Mononuclear cell (primary cell): Measurements from ENCODE around the gene C12orf75. TPM values are rescaled to one million over a fixed set of nuclear protein-coding genes. Genes with fewer than 3 reads are reported as not detected.
"Not testable (repeated sequence)": the region's sequence is repeated elsewhere in the genome, so short reads cannot be mapped to it uniquely, and the experiment has no call there.

Experiments
- H3K27me3 ChIP-seq: 2 replicates; pipeline ENCODE4 v1.6.0; 2011; ENCODE audit warnings: low read length, control low read depth; ENCODE audit not compliant: insufficient read depth
- H3K4me1 ChIP-seq: 2 replicates; pipeline ENCODE4 v1.5.1; 2011; ENCODE audit warnings: mild to moderate bottlenecking, low read length, control low read depth; ENCODE audit not compliant: insufficient read depth
- H3K4me3 ChIP-seq: 2 replicates; pipeline ENCODE4 v1.5.1; 2011; ENCODE audit warnings: mild to moderate bottlenecking, low read length, moderate library complexity
- H3K9me3 ChIP-seq: 2 replicates; pipeline ENCODE4 v1.5.1; 2011; ENCODE audit warnings: low read depth, mild to moderate bottlenecking, control low read depth, low read length
- total RNA-seq: library from RNA; depleted of rRNA; stranded (reverse); fragments of >200 nt; gene quantifications from one replicate; pipeline ENCODE4 v1.2.3, GENCODE V29; 2012

Gene C12orf75
- total RNA-seq, 1 donor: 39.8 TPM

- Histone ChIP-seq H3K9me3 (no peaks in the 10 kb centered on the region), H3K4me1 (peaks cover 11% of the 10 kb centered on the region), H3K4me3 (no peak overlapping the region), H3K27me3 (no peaks in the 10 kb centered on the region)
These were observed 10.5 kb downstream of the C12orf75 start for GRCh38 chr12:105341010-105341409.

- H3K4me3 ChIP-seq, H3K9me3 ChIP-seq, H3K27me3 ChIP-seq, H3K4me1 ChIP-seq: not testable (repeated sequence)
These were observed 11.1 kb downstream of the C12orf75 start for GRCh38 chr12:105341620-105342019.

DNA sequence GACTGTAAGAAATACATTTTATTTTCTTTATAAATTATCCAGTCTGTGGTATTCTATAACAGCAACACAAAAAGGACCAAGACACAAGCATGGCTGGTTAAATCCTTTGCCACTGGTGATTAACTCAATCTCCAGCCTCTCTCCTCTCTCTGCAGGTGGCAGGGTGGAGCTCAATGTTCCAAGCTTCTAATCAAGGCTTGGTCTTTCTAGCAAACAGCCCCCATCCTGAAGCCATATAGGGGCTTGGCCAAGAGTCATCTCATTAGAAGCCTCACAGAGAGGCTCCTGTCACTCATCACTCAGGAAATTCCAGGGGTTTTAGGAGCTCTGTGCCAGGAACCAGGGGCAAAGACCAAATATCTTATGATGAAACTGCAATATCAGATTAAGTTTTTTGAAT lies 12.0 kb downstream of the C12orf75 start:
- Histone ChIP-seq H3K4me1 (peaks cover 5% of the 10 kb centered on the region), H3K9me3 (no peaks in the 10 kb centered on the region), H3K27me3 (no peaks in the 10 kb centered on the region), H3K4me3 (no peak overlapping the region)

DNA sequence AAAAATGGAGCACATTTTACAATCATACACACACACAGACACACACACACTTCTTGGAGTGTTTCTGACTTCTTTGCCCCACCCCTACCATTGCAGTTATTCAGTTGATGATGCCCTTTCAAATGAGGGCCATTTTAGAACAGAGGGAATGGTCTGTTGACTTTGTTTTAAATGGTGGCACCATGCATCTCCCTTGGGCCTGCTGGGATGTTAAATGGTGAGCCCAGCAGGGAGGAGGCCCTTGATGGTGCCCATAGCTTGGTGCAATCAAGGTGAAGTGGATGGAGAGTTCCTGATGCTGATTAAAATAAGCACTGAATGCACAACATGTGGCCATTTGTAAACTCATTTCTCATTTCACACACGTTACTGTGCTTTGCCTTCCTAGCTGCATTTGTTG lies 13.3 kb downstream of the C12orf75 start:
- H3K4me3 ChIP-seq: no peak overlapping the region
- H3K4me1 ChIP-seq: peaks cover 3% of the 10 kb centered on the region
- no peaks in the 10 kb centered on the region for H3K27me3 ChIP-seq
- no peaks in the 10 kb centered on the region for H3K9me3 ChIP-seq

- no peaks in the 10 kb centered on the region for H3K9me3 ChIP-seq
- H3K4me3 ChIP-seq: no peak overlapping the region
- peaks cover under 1% of the 10 kb centered on the region for H3K4me1 ChIP-seq
These were observed 17.0 kb downstream of the C12orf75 start for GRCh38 chr12:105347499-105347898.

GRCh38 chr12:105348142-105348541 lies 17.7 kb downstream of the C12orf75 start:
- Histone ChIP-seq H3K4me1 (no peaks in the 10 kb centered on the region), H3K4me3 (no peak overlapping the region), H3K9me3 (no peaks in the 10 kb centered on the region), H3K27me3 (no peaks in the 10 kb centered on the region)

More at GRCh38 chr12:105347499-105347898, 17.0 kb downstream of the C12orf75 start:
- no peaks in the 10 kb centered on the region for H3K27me3 ChIP-seq

- Histone ChIP-seq H3K27me3 (no peaks in the 10 kb centered on the region), H3K4me1 (no peaks in the 10 kb centered on the region), H3K9me3 (no peaks in the 10 kb centered on the region), H3K4me3 (no peak overlapping the region)
These were observed 18.1 kb downstream of the C12orf75 start for GRCh38 chr12:105348561-105348960.

DNA sequence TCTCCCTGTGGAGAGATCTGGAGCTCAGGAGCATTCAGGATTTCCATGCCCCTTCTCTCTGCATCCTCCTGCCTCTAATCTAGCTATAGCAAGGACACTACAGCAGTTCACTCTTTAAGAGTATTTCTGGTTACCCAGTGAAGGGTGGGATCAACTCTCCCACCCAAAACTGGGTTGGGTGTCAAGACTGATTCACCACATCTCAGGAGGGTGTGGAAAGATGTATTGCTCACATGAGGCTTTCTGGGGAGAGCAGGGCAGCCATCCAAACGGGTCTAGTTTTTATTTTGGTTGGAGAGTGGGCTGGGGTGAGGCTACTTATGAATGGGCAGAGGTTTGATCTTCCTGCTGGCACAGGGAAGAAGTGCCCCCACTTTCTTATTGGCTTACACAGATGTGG lies 18.6 kb downstream of the C12orf75 start:
- Histone ChIP-seq H3K9me3 (no peaks in the 10 kb centered on the region), H3K4me3 (no peak overlapping the region), H3K4me1 (no peaks in the 10 kb centered on the region), H3K27me3 (no peaks in the 10 kb centered on the region)

DNA sequence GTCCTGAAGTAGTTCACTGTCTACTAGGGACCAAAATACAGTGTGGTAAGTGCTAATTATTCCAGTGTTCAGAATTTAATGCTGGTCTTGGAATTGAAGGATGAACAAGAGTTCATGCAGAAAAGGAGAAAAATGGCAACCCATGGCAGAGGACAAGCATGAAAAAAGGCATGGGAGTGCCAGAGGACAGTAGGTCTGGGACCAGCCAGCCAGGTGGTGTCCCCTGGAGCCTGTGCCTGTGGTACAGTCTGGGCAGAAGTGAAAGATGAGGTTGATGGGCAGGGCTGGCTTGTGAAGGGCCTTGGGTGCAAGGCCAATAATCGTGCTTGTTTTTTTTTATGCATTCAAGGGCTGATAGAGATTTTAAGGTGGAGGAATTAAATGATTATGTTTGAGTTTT lies 21.0 kb downstream of the C12orf75 start:
- Histone ChIP-seq H3K4me1 (no peaks in the 10 kb centered on the region), H3K4me3 (no peak overlapping the region), H3K9me3 (no peaks in the 10 kb centered on the region), H3K27me3 (no peaks in the 10 kb centered on the region)

DNA sequence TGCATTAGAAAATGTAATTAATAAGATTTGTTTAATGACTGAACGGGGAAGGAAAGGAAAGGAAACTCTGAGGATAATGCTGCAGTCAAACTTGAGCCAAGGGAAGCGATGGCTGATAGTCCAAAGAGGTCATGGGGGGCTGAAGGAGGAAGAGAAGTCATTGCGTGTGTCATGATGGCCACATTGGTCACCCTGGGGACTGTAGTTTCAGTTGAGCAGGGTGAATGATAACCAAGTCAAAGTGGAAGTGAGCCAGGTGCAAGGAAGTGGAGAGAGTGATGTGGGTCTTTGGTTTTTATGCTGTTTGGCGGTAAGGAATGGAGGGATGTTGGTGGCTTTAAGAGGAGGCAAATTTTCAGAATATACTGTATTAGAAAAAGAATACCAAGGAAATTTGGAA lies 21.6 kb downstream of the C12orf75 start:
- Histone ChIP-seq H3K4me1 (peaks cover 4% of the 10 kb centered on the region), H3K9me3 (no peaks in the 10 kb centered on the region), H3K27me3 (no peaks in the 10 kb centered on the region), H3K4me3 (no peak overlapping the region)

GRCh38 chr12:105352940-105353635 lies 22.6 kb downstream of the C12orf75 start:
- H3K4me3 ChIP-seq: no peak overlapping the region
- H3K27me3 ChIP-seq: no peaks in the 10 kb centered on the region
- peaks cover 8% of the 10 kb centered on the region for H3K4me1 ChIP-seq
- H3K9me3 ChIP-seq: no peaks in the 10 kb centered on the region

DNA sequence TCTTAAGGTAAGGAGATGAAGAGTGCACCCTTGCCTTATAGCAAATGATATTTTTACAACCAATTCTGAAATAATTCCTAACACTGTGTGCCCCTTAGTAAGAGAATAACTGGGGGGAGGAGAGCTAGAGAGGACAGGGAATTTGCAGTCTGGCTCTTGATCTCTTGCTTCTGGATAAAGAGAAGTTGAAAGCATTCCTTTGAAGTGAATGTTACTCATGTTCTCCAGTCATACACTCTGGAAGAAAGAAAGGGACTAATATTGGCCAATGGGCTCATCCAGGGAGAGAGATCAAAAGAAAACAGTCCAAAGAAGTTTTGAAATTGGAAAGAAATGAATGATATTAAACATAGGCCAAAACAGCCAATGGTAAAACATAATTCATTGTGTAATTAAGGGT lies 25.3 kb downstream of the C12orf75 start:
- no peak overlapping the region for H3K4me3 ChIP-seq
- H3K9me3 ChIP-seq: no peaks in the 10 kb centered on the region
- peaks cover 17% of the 10 kb centered on the region for H3K4me1 ChIP-seq
- H3K27me3 ChIP-seq: no peaks in the 10 kb centered on the region

DNA sequence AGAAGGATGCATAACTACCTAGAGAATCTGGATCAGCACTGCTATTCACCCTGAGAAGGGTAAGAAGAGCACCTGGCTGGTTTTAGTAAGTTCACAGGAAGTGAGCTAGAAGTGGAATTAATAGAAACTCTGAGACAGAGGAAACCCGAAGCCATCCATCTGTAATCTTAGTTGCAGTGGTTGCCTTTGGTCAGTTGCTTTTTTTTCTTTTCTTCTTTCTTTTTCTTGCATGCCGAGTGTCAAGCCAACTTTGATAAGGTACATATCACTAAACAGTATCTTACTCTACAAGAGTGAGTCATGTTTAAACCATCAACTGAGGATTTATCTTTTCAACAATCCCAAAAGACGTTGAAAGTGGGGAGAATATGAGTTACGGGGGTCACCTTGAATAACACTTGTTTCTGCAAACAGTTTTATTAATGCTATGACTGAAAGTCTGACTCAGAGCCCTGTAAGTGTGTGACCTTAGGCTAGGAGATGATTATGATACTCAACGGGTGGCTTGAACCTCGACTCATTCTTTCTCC lies 26.7 kb downstream of the C12orf75 start:
- peaks cover 17% of the 10 kb centered on the region for H3K4me1 ChIP-seq
- H3K9me3 ChIP-seq: no peaks in the 10 kb centered on the region
- no peaks in the 10 kb centered on the region for H3K27me3 ChIP-seq
- H3K4me3 ChIP-seq: no peak overlapping the region

DNA sequence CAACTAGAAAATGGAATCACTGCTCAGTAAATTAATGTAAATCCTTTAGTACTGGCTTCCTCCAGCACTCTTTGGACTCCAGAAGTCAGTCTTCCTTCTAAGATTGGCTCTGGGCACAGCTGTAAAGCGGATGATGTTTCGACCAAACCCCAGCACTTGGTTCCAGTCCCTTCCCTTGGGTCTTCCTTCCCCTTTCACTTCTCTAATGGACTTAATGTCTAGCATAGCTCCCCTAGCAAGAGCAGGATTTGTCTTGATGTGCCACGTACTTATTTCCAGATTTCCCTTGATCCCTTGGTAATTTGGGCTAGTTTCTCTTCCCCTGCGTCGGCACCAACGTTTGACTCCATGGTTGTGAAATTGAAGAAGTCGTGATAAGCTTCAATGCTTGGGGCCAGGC lies 28.3 kb downstream of the C12orf75 start:
- Histone ChIP-seq H3K27me3 (no peaks in the 10 kb centered on the region), H3K9me3 (no peaks in the 10 kb centered on the region), H3K4me1 (peaks cover 17% of the 10 kb centered on the region), H3K4me3 (no peak overlapping the region)

- H3K4me1 ChIP-seq: peaks cover 17% of the 10 kb centered on the region
- H3K9me3 ChIP-seq: no peaks in the 10 kb centered on the region
- no peaks in the 10 kb centered on the region for H3K27me3 ChIP-seq
- no peak overlapping the region for H3K4me3 ChIP-seq
These were observed 29.4 kb downstream of the C12orf75 start for GRCh38 chr12:105359856-105360255.

DNA sequence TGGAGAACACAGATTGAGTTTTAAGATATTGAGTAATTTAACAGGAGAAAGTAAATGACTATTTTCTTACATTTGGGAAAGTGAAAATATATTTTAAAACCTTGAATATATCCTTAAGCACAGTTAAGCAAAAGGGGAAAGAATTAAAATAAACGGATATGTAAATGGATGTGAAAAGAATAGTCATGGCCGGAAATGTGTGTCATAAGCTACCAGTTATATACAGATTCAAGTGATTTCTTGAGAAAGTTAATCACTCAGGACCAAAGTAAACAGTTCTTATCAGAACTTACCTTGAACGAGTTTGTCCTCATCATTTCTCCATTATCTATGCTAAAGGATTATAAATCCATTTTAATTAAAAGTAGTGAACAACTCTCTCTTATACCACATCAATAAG lies 33.4 kb downstream of the C12orf75 start:
- H3K4me1 ChIP-seq: peaks cover 5% of the 10 kb centered on the region
- no peaks in the 10 kb centered on the region for H3K27me3 ChIP-seq
- no peaks in the 10 kb centered on the region for H3K9me3 ChIP-seq
- H3K4me3 ChIP-seq: no peak overlapping the region
